Prostate gland (tissue), 2 donors: ENCODE results near the gene FRMD5. TPM values are rescaled to one million over a fixed set of nuclear protein-coding genes. Genes with fewer than 3 reads are reported as not detected.

Experiments used
- DNase-seq: peaks from one replicate; pipeline ENCODE4 v3.0.0-alpha.2; 2019; ENCODE audit warnings: low spot score
- H3K27ac ChIP-seq, 2 donors: fragments of 200-600 bp; sonication (generic); 2 replicates each; pipeline ENCODE4 v1.5.1; 2017 to 2019
- H3K27me3 ChIP-seq: fragments of 200-600 bp; sonication (generic); replicated peaks from 2 replicates; pipeline ENCODE4 v1.5.1; 2019; ENCODE audit not compliant: insufficient read depth
- H3K36me3 ChIP-seq, 2 donors: fragments of 200-600 bp; sonication (generic); 1 replicate in 1 of 2; 2 replicates in 1 of 2; pipeline versions ENCODE4 v1.5.1 to v1.8.1; 2017 to 2019
- H3K4me1 ChIP-seq: fragments of 200-600 bp; sonication (generic); replicated peaks from 2 replicates; pipeline ENCODE4 v1.5.1; 2019
- H3K4me3 ChIP-seq, 2 donors: fragments of 200-600 bp; sonication (generic); 2 replicates each; pipeline ENCODE4 v1.5.1; 2017 to 2019
- H3K9me3 ChIP-seq: fragments of 200-600 bp; sonication (generic); 2 replicates; pipeline ENCODE4 v1.5.1; 2017
- CTCF ChIP-seq, 4 experiments: fragments of 200-600 bp in 2 of 4; fragments of 450-650 bp in 2 of 4; sonication (generic) in 2 of 4; IDR thresholded peaks; 1 replicate in 3 of 4; 2 replicates in 1 of 4; pipeline ENCODE4 v1.5.1; 2016 to 2019; ENCODE audit warnings: antibody characterized with exemption in 4 of 4, mild to moderate bottlenecking in 2 of 4, moderate library complexity in 2 of 4
- POLR2A ChIP-seq: fragments of 450-650 bp; IDR thresholded peaks from one replicate; pipeline ENCODE4 v1.6.1; 2016; ENCODE audit warnings: antibody characterized with exemption, mild to moderate bottlenecking
- POLR2AphosphoS5 ChIP-seq: sonication (generic); formaldehyde crosslinking; IDR thresholded peaks from one replicate; pipeline ENCODE4 v1.6.1; 2017; ENCODE audit warnings: antibody characterized with exemption
- WGBS: methylation state at CpG from one replicate; pipeline ENCODE4 v1.1.5; 2018; 5-methylcytosine and 5-hydroxymethylcytosine counted together
- intact Hi-C: fragments of 100-400 bp; cut with DNase I; formaldehyde crosslinking; loops from one replicate; pipeline ENCODE4 v1.14.2; 2022
- total RNA-seq, 2 donors: library from RNA; depleted of rRNA; stranded (reverse); fragments of >200 nt; gene quantifications; one replicate each; pipeline ENCODE4 v1.1.0, GENCODE V29; 2016

The FRMD5 gene
- total RNA-seq, 2 donors from 2014 or later = 0.36 to 8.1 TPM

- Histone ChIP-seq H3K4me1 (no peaks in the 10 kb centered on the region), H3K36me3 (no peaks in the 10 kb centered on the region), H3K27ac (no peak overlapping the region), H3K9me3 (no peaks in the 10 kb centered on the region), H3K4me3 (no peak overlapping the region), H3K27me3 (no peaks in the 10 kb centered on the region)
- WGBS = 75% methylated on average over 1 of the region's 1 CpG
- TF ChIP-seq CTCF (IDR thresholded peaks at IDR 0.05) = no peak
- no peak for TF ChIP-seq POLR2A
- no peak for TF ChIP-seq POLR2AphosphoS5
- intact Hi-C loops = no loop called here
- DNase-seq = no peak
These were observed 166.7 kb downstream of the FRMD5 start for GRCh38 chr15:44028349-44028748.

- WGBS = 80% methylated on average over 1 of the region's 1 CpG
- Histone ChIP-seq H3K4me3 (no peak overlapping the region), H3K27ac (no peak overlapping the region), H3K4me1 (no peaks in the 10 kb centered on the region), H3K27me3 (no peaks in the 10 kb centered on the region), H3K36me3 (no peaks in the 10 kb centered on the region), H3K9me3 (no peaks in the 10 kb centered on the region)
- no peak for DNase-seq
- intact Hi-C loops = no loop called here
- no peak for TF ChIP-seq POLR2AphosphoS5
- no peak for TF ChIP-seq POLR2A
- TF ChIP-seq CTCF (IDR thresholded peaks at IDR 0.05) = no peak
These were observed 170.9 kb downstream of the FRMD5 start for GRCh38 chr15:44024155-44024554.

GRCh38 chr15:44023176-44023575 lies 171.9 kb downstream of the FRMD5 start:
- H3K4me3 ChIP-seq = no peak overlapping the region
- no peak for DNase-seq
- no peaks in the 10 kb centered on the region for H3K4me1 ChIP-seq
- intact Hi-C loops = no loop called here
- no peak overlapping the region for H3K27ac ChIP-seq
- H3K36me3 ChIP-seq = no peaks in the 10 kb centered on the region
- TF ChIP-seq CTCF (IDR thresholded peaks at IDR 0.05) = no peak
- no peak for TF ChIP-seq POLR2A
- no peak for TF ChIP-seq POLR2AphosphoS5
- 86% methylated on average over 2 of the region's 2 CpGs for WGBS
- H3K9me3 ChIP-seq = no peaks in the 10 kb centered on the region
- H3K27me3 ChIP-seq = no peaks in the 10 kb centered on the region

- Histone ChIP-seq H3K27ac (no peak overlapping the region), H3K9me3 (no peaks in the 10 kb centered on the region), H3K4me1 (no peaks in the 10 kb centered on the region), H3K27me3 (no peaks in the 10 kb centered on the region), H3K36me3 (no peaks in the 10 kb centered on the region), H3K4me3 (no peak overlapping the region)
- no peak for DNase-seq
- intact Hi-C loops = no loop called here
- TF ChIP-seq POLR2AphosphoS5 (no peak), POLR2A (no peak), CTCF (IDR thresholded peaks at IDR 0.05) (no peak)
- 51% methylated on average over 2 of the region's 2 CpGs for WGBS
These were observed 176.9 kb downstream of the FRMD5 start for GRCh38 chr15:44018151-44018550.

GRCh38 chr15:44015545-44016305 lies 179.3 kb downstream of the FRMD5 start:
- no peaks in the 10 kb centered on the region for H3K27me3 ChIP-seq
- H3K9me3 ChIP-seq = no peaks in the 10 kb centered on the region
- TF ChIP-seq POLR2AphosphoS5 (no peak), CTCF (IDR thresholded peaks at IDR 0.05) (no peak), POLR2A (no peak)
- intact Hi-C loops = no loop called here
- H3K4me1 ChIP-seq = no peaks in the 10 kb centered on the region
- no peaks in the 10 kb centered on the region for H3K36me3 ChIP-seq
- no peak overlapping the region for H3K27ac ChIP-seq
- H3K4me3 ChIP-seq = no peak overlapping the region
- no peak for DNase-seq
- 36% methylated on average over 3 of the region's 3 CpGs for WGBS
